GM23248 (cell line): Measurements from ENCODE around the gene TBCCD1. TPM values are rescaled to one million over a fixed set of nuclear protein-coding genes. Genes with fewer than 3 reads are reported as not detected.

ENCODE experiments used
- DNase-seq: peaks from one replicate; pipeline ENCODE4 v3.0.0-alpha.2; 2015
- H2AFZ ChIP-seq: fragments of 200-600 bp; sonication (generic); 2 replicates; pipeline ENCODE4 v1.6.1; 2016; ENCODE audit warnings: antibody characterized with exemption
- H3F3A ChIP-seq: fragments of 200-600 bp; sonication (generic); 2 replicates; pipeline ENCODE4 v1.6.1; 2016; ENCODE audit warnings: mild to moderate bottlenecking, antibody characterized with exemption, mixed run types; ENCODE audit not compliant: insufficient read depth
- H3K27ac ChIP-seq: fragments of 200-600 bp; sonication (generic); 2 replicates; pipeline ENCODE4 v1.5.1; 2016; ENCODE audit warnings: mild to moderate bottlenecking
- H3K27me3 ChIP-seq: fragments of 200-600 bp; sonication (generic); replicated peaks from 2 replicates; pipeline ENCODE4 v1.6.1; 2016; ENCODE audit warnings: mild to moderate bottlenecking; ENCODE audit not compliant: insufficient read depth
- H3K36me3 ChIP-seq: fragments of 200-600 bp; sonication (generic); 2 replicates; pipeline ENCODE4 v1.6.1; 2016; ENCODE audit warnings: low read depth, mild to moderate bottlenecking
- H3K4me1 ChIP-seq: fragments of 200-600 bp; sonication (generic); 2 replicates; pipeline ENCODE4 v1.6.1; 2016; ENCODE audit warnings: mild to moderate bottlenecking; ENCODE audit not compliant: insufficient read depth
- H3K4me2 ChIP-seq: fragments of 200-600 bp; sonication (generic); one replicate; pipeline ENCODE4 v1.6.1; 2016; ENCODE audit warnings: mild to moderate bottlenecking; ENCODE audit not compliant: unreplicated experiment
- H3K4me3 ChIP-seq: fragments of 200-600 bp; sonication (generic); 2 replicates; pipeline ENCODE4 v1.5.1; 2016; ENCODE audit warnings: mild to moderate bottlenecking
- H3K79me2 ChIP-seq: fragments of 200-600 bp; sonication (generic); 2 replicates; pipeline ENCODE4 v1.6.1; 2016; ENCODE audit warnings: mild to moderate bottlenecking; ENCODE audit not compliant: insufficient read depth
- H3K9ac ChIP-seq: fragments of 200-600 bp; sonication (generic); 2 replicates; pipeline ENCODE4 v1.6.1; 2016; ENCODE audit warnings: mild to moderate bottlenecking
- H3K9me2 ChIP-seq: fragments of 200-600 bp; sonication (generic); 2 replicates; pipeline ENCODE4 v1.6.1; 2016; ENCODE audit warnings: mixed run types, mild to moderate bottlenecking, moderate library complexity; ENCODE audit not compliant: insufficient read depth
- H3K9me3 ChIP-seq: fragments of 200-600 bp; sonication (generic); one replicate; pipeline ENCODE4 v1.6.1; 2017; ENCODE audit warnings: low read depth
- H4K20me1 ChIP-seq: fragments of 200-600 bp; sonication (generic); 2 replicates; pipeline ENCODE4 v1.6.0; 2016; ENCODE audit not compliant: insufficient read depth
- EZH2 ChIP-seq: fragments of 200-600 bp; sonication (generic); IDR thresholded peaks from 2 replicates; pipeline ENCODE4 v1.6.1; 2018; ENCODE audit warnings: antibody characterized with exemption, mild to moderate bottlenecking; ENCODE audit not compliant: insufficient read depth, poor library complexity, severe bottlenecking
- EZH2phosphoT487 ChIP-seq: fragments of 200-600 bp; sonication (generic); IDR thresholded peaks from 2 replicates; pipeline ENCODE4 v1.6.1; 2018; ENCODE audit warnings: antibody characterized with exemption, moderate library complexity, mild to moderate bottlenecking, low read depth; ENCODE audit not compliant: insufficient read depth
- WGBS, 2 experiments: methylation state at CpG; one replicate each; pipeline ENCODE4 v1.1.6; 2015 to 2017; ENCODE audit warnings: low lambda C conversion rate in 2 of 2, low coverage in 1 of 2; ENCODE audit errors: missing lambda C conversion rate in 2 of 2; 5-methylcytosine and 5-hydroxymethylcytosine counted together
- in situ Hi-C: fragments of 300-500 bp; cut with MboI; formaldehyde crosslinking; loops from 2 replicates; pipeline ENCODE4 v1.15.0; 2020
- polyA plus RNA-seq: library from polyadenylated mRNA; unstranded; fragments of >200 nt; fragmentation: Nextera tagmentation; extraction: Ambion mirVana; gene quantifications from 2 replicates; pipeline ENCODE4 v1.2.1, GENCODE V29; 2016
- total RNA-seq: library from RNA; depleted of rRNA; stranded (reverse); fragments of >200 nt; shearing (Covaris generic); gene quantifications from 2 replicates; pipeline ENCODE4 v1.2.3, GENCODE V29; 2014

The TBCCD1 gene
- total and polyA plus RNA-seq, 2 experiments from 2014 or later = 14.6 to 15.6 TPM

DNA sequence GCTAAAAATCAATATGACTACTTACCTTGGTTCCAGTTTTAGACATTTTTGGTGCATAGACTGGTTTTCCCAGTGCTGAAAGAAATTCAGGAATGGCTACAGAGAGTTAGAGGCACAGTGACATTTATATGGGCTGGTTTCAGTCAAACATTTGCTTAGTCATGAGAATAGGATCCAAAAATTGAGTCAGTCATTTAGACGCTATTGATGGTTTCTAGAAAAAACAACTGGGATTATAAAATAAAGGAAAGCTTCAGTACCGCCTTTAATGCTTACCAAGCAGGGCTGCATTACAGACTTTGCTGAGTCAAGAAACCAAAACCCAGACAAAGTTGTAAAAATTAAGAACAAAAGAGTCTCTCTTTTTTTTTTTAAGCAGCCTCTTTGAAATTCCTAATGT is 22.9 kb downstream of the TBCCD1 start, which contains the start of gene CRYGS:
Gene CRYGS, minus strand, starts transcription at position 100 of the 400 bp plus-strand sequence. Its CDS starts 54 bp downstream, at position 46.
- Histone ChIP-seq H4K20me1 (no peaks in the 10 kb centered on the region), H3K9me2 (no peaks in the 10 kb centered on the region), H3K4me3 (no peak within 1 kb of the TSS), H3K27ac (no peak within 1 kb of the TSS), H3F3A (peaks cover 30% of the 10 kb centered on the region; the same call in 1 of the 2 replicates), H3K4me2 (no peak within 1 kb of the TSS), H3K79me2 (no peaks in the 10 kb centered on the region), H3K27me3 (no peaks in the 10 kb centered on the region), H3K36me3 (peaks cover 7% of the 10 kb centered on the region; the same call in 1 of the 2 replicates), H3K9ac (no peak within 1 kb of the TSS), H3K4me1 (peaks cover 9% of the 10 kb centered on the region), H3K9me3 (no peaks in the 10 kb centered on the region), H2AFZ (no peak within 1 kb of the TSS)
- in situ Hi-C loops = loop anchor here (10.0 kb wide), 1 partner anchor 559 kb away; no protein-coding TSS in a partner anchor
- 58 to 60% methylated on average over 2 of the region's 2 CpGs for WGBS, 2 experiments
- DNase-seq = peak; percentile 36
- TF ChIP-seq EZH2phosphoT487 (no peak), EZH2 (no peak)

DNA sequence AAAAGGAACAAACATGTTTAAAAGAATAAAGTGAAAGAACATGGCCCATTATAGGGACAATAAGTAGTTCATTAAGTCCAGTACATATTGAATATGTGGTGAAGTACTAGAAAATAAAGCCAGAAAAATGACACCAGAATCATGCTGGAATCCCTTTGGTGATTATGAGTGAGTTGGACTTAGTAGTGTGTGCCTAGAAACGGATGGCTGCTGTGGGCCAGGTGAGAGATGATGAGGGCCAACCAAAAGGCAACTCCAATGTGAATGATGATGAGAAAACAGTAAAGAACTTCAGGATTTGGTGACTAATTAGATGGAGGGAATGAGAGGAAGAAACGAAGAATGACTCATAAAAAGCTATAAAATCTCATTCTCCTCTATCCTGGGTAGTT is 26.3 kb downstream of the TBCCD1 start:
- H3K36me3 ChIP-seq = no peaks in the 10 kb centered on the region
- no peak overlapping the region for H3K4me3 ChIP-seq
- WGBS, 2 experiments = 2 to 6% methylated on average over 2 of the region's 2 CpGs
- no peaks in the 10 kb centered on the region for H3K9me2 ChIP-seq
- peak; percentile 68 for DNase-seq
- peaks cover 17% of the 10 kb centered on the region for H3K4me1 ChIP-seq
- no peaks in the 10 kb centered on the region for H3K79me2 ChIP-seq
- H3K9ac ChIP-seq = no peak overlapping the region
- H3K9me3 ChIP-seq = no peaks in the 10 kb centered on the region
- H3K4me2 ChIP-seq = no peak overlapping the region
- H3K27ac ChIP-seq = no peak overlapping the region
- H3K27me3 ChIP-seq = no peaks in the 10 kb centered on the region
- peaks cover 30% of the 10 kb centered on the region; the same call in 1 of the 2 replicates for H3F3A ChIP-seq
- in situ Hi-C loops = loop anchor here (10.0 kb wide), 1 partner anchor 556 kb away; no protein-coding TSS in a partner anchor
- H4K20me1 ChIP-seq = no peaks in the 10 kb centered on the region
- no peak for TF ChIP-seq EZH2phosphoT487
- no peak for TF ChIP-seq EZH2
- H2AFZ ChIP-seq = no peak overlapping the region

DNA sequence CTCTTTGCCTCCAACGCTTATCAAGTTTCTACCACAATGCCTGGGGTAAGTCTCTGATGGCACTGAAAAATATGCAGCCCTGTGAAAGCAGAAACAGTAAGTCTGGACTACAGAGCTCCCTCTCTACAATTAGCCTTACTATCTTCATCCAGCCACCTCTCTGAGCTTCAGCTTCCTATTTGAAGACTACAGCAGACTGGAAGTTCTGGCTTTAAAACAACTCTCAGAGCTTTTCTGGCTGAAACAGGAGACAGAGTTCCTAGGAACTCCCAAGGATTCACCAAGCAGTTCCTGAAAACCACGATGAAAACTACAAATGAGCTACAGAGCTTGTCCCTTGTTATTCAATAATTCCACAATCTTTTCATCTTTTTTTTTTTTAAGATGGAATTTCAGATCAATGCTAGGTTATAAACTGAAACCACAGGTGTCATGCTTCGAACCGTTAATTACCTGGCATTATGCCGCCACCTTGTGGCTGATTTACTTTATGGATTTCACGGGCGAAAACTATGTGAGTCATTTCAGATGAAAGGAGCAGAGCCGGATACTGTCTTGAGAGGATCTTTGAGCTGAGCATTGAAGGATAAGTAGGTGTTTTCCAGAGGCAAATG is 26.8 kb downstream of the TBCCD1 start:
- H3K4me2 ChIP-seq = no peak overlapping the region
- peaks cover 30% of the 10 kb centered on the region; the same call in 1 of the 2 replicates for H3F3A ChIP-seq
- TF ChIP-seq EZH2 (no peak), EZH2phosphoT487 (no peak)
- no peaks in the 10 kb centered on the region for H4K20me1 ChIP-seq
- H3K36me3 ChIP-seq = no peaks in the 10 kb centered on the region
- no peak overlapping the region for H3K4me3 ChIP-seq
- no peaks in the 10 kb centered on the region for H3K9me3 ChIP-seq
- in situ Hi-C loops = loop anchor here (10.0 kb wide), 1 partner anchor 556 kb away; no protein-coding TSS in a partner anchor
- 6 to 8% methylated on average over 8 of the region's 8 CpGs for WGBS, 2 experiments
- peak; percentile 85 for DNase-seq
- H3K79me2 ChIP-seq = no peaks in the 10 kb centered on the region
- H3K9me2 ChIP-seq = no peaks in the 10 kb centered on the region
- no peak overlapping the region for H2AFZ ChIP-seq
- H3K4me1 ChIP-seq = peaks cover 17% of the 10 kb centered on the region
- H3K27me3 ChIP-seq = no peaks in the 10 kb centered on the region
- H3K9ac ChIP-seq = no peak overlapping the region
- no peak overlapping the region for H3K27ac ChIP-seq

DNA sequence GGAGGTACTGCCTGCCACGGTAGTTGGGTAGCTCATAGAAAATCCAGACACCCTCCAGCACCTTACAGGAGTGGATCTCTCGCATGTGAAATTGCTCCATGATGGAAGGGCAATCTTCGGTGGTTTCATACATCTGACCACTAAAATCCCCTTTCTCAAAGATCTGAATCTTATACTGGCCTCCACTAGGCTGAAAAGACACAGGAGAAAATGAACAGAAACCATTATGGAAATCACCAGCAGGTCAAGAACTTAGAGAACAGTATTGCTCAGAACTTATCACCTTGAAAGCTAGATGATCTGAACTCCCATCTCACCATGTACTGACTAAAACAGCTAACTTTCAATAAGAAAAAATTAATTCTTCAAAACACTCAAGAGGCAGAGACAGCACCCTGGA is 28.4 kb downstream of the TBCCD1 start:
- peaks cover 21% of the 10 kb centered on the region; the same call in 1 of the 2 replicates for H3F3A ChIP-seq
- no peaks in the 10 kb centered on the region for H3K36me3 ChIP-seq
- 87 to 88% methylated on average over 3 of the region's 3 CpGs for WGBS, 2 experiments
- in situ Hi-C loops = no loop called here
- H3K4me2 ChIP-seq = no peak overlapping the region
- no peak for TF ChIP-seq EZH2phosphoT487
- no peak for TF ChIP-seq EZH2
- H3K4me1 ChIP-seq = peaks cover 17% of the 10 kb centered on the region
- H2AFZ ChIP-seq = no peak overlapping the region
- H4K20me1 ChIP-seq = no peaks in the 10 kb centered on the region
- no peaks in the 10 kb centered on the region for H3K9me3 ChIP-seq
- H3K79me2 ChIP-seq = no peaks in the 10 kb centered on the region
- no peaks in the 10 kb centered on the region for H3K27me3 ChIP-seq
- no peaks in the 10 kb centered on the region for H3K9me2 ChIP-seq
- H3K9ac ChIP-seq = no peak overlapping the region
- H3K4me3 ChIP-seq = no peak overlapping the region
- no peak for DNase-seq
- H3K27ac ChIP-seq = no peak overlapping the region
